Upper lobe of left lung (tissue), 6 donors: ENCODE measurements around the gene CD300LG. TPM values are rescaled to one million over a fixed set of nuclear protein-coding genes. Genes with fewer than 3 reads are reported as not detected.
A peak's percentile ranks its signal among the peaks of the same experiment; 100 is the strongest.

Experiments used
- ATAC-seq, 2 donors: fragments of 200-7000 bp; cut with Tn5 transposase; one replicate each; pipeline ENCODE4 v1.9.1; 2022; ENCODE audit warnings: mild to moderate bottlenecking in 2 of 2, moderate library complexity in 2 of 2; ENCODE audit not compliant: low FRiP score in 2 of 2
- DNase-seq, 2 donors: peaks; one replicate each; pipeline ENCODE4 v3.0.0-alpha.2; 2019 to 2020
- H3K27ac ChIP-seq, 4 donors: fragments of 200-600 bp; sonication (generic); one replicate each; pipeline ENCODE4 v1.5.1; 2016 to 2019
- H3K27me3 ChIP-seq, 4 donors: fragments of 200-600 bp; sonication (generic); one replicate each; pipeline ENCODE4 v1.5.1; 2017 to 2019
- H3K36me3 ChIP-seq, 4 donors: fragments of 200-600 bp; sonication (generic); one replicate each; pipeline ENCODE4 v1.5.1; 2016 to 2019
- H3K4me1 ChIP-seq, 4 donors: fragments of 200-600 bp; sonication (generic); one replicate each; pipeline ENCODE4 v1.5.1; 2018 to 2019
- H3K4me3 ChIP-seq, 4 donors: fragments of 200-600 bp; sonication (generic); one replicate each; pipeline ENCODE4 v1.5.1; 2017 to 2019; ENCODE audit warnings: mild to moderate bottlenecking in 2 of 4, moderate library complexity in 1 of 4
- H3K9me3 ChIP-seq, 4 donors: fragments of 200-600 bp; sonication (generic); one replicate each; pipeline ENCODE4 v1.5.1; 2018 to 2019
- CTCF ChIP-seq, 6 experiments: fragments of 450-650 bp in 4 of 6; fragments of 200-600 bp in 2 of 6; sonication (generic) in 2 of 6; IDR thresholded peaks; one replicate each; pipeline ENCODE4 v1.5.1; 2016 to 2019; ENCODE audit warnings: antibody characterized with exemption in 6 of 6
- EP300 ChIP-seq, 4 donors: sonication (generic); formaldehyde crosslinking; IDR thresholded peaks; one replicate each; pipeline ENCODE4 v1.5.1; 2017; ENCODE audit warnings: antibody characterized with exemption in 4 of 4, control low read depth in 2 of 4
- POLR2A ChIP-seq, 4 donors: fragments of 450-650 bp; IDR thresholded peaks; one replicate each; pipeline ENCODE4 v1.5.1; 2016 to 2017; ENCODE audit warnings: antibody characterized with exemption in 4 of 4, mild to moderate bottlenecking in 2 of 4
- POLR2AphosphoS5 ChIP-seq, 2 donors: sonication (generic); formaldehyde crosslinking; IDR thresholded peaks; one replicate each; pipeline ENCODE4 v1.5.1; 2017; ENCODE audit warnings: antibody characterized with exemption in 2 of 2
- WGBS, 2 donors: methylation state at CpG; one replicate each; pipeline ENCODE4 v1.1.5; 2017 to 2018; 5-methylcytosine and 5-hydroxymethylcytosine counted together
- total RNA-seq, 6 donors: library from RNA; depleted of rRNA in 4 of 6; stranded (reverse); fragments of >200 nt in 4 of 6; gene quantifications; one replicate each; pipeline versions ENCODE4 v1.1.0 to v1.2.1, GENCODE V29; 2016 to 2021
- donor health status: DM: no; HTN: no; CAD: no; lungs with moderate emphysema.
- donor health status: DM: no; HTN: yes; CAD: no; lungs with severe emphysema.

Gene CD300LG
- total RNA-seq, 6 donors from 2014 or later, result 0.71 to 65.9 (median 7.8) TPM

GRCh38 chr17:43820759-43821158 lies 26.2 kb upstream of the CD300LG start:
- ATAC-seq, result peak; percentile 5 to 8
- Histone ChIP-seq H3K27ac (no peak overlapping the region), H3K4me1 (peaks cover 20 to 23% (median 21%) of the 10 kb centered on the region in 4 donors), H3K27me3 (no peaks in the 10 kb centered on the region), H3K9me3 (no peaks in the 10 kb centered on the region), H3K4me3 (no peak overlapping the region), H3K36me3 (peaks cover 4 to 65% (median 22%) of the 10 kb centered on the region in 4 donors)
- DNase-seq, result peak in 1 of 2 donors; percentile 68
- TF ChIP-seq POLR2AphosphoS5 (IDR thresholded peaks at IDR 0.05) (no peak), POLR2A (IDR thresholded peaks at IDR 0.05) (no peak), CTCF (IDR thresholded peaks at IDR 0.05) (no peak), EP300 (IDR thresholded peaks at IDR 0.05) (no peak)
- WGBS, 2 donors, result 93 to 94% methylated on average over 8 to 14 of the region's 14 CpGs

DNA sequence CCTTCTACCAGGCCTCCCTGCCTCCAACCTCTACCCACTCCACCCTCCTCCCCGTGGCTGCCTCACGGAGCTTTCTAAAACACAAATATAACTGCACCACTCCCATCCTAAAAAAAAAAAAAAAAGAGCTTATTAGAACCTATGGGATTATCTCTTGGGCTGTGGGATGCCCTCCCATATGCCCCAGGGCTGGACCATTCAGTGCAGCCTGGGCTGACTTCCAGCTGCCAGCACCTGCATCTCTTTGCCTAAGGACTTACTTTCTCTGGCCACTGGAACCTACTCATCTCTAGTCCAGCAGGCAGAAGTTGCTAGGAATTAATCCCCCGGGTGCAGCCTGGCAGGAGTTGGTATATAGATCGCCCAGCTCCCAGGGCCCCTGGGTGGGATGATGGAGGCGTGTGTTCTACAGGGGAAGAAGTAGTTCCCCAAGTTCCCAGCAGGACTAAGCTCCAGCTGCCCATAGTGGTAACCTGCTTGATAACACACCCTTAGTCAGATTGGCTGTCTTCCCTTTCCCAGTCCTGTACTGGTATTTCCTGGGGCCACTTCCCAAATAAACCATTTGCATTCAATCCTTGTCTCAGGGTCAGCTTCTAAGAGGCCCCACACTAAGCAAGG lies 24.3 kb upstream of the CD300LG start:
- H3K27me3 ChIP-seq, result no peaks in the 10 kb centered on the region
- DNase-seq, result no peak
- H3K27ac ChIP-seq, result peak overlapping the region; percentile 70 to 84 (median 79)
- no peaks in the 10 kb centered on the region for H3K9me3 ChIP-seq
- peaks cover 20 to 23% (median 21%) of the 10 kb centered on the region in 4 donors for H3K4me1 ChIP-seq
- H3K36me3 ChIP-seq, result peaks cover 4 to 61% (median 25%) of the 10 kb centered on the region in 4 donors
- TF ChIP-seq EP300 (IDR thresholded peaks at IDR 0.05), result no peak
- TF ChIP-seq POLR2AphosphoS5 (IDR thresholded peaks at IDR 0.05), result no peak
- TF ChIP-seq CTCF (IDR thresholded peaks at IDR 0.05), result no peak
- no peak for TF ChIP-seq POLR2A (IDR thresholded peaks at IDR 0.05)
- no peak overlapping the region for H3K4me3 ChIP-seq
- 78 to 95% methylated on average over 3 to 5 of the region's 5 CpGs for WGBS, 2 donors
- no peak for ATAC-seq

GRCh38 chr17:43823350-43824084 lies 23.5 kb upstream of the CD300LG start:
- H3K27me3 ChIP-seq, result no peaks in the 10 kb centered on the region
- H3K36me3 ChIP-seq, result peaks cover 4 to 58% (median 21%) of the 10 kb centered on the region in 4 donors
- H3K27ac ChIP-seq, result peak overlapping the region; percentile 70 to 84 (median 79)
- ATAC-seq, result peak in 1 of 2 donors; percentile 42
- H3K4me3 ChIP-seq, result no peak overlapping the region
- peak in 1 of 2 donors; percentile 92 for DNase-seq
- 69 to 74% methylated on average over 10 of the region's 10 CpGs for WGBS, 2 donors
- TF ChIP-seq CTCF (IDR thresholded peaks at IDR 0.05) (no peak), POLR2AphosphoS5 (IDR thresholded peaks at IDR 0.05) (peak; percentile 36 to 65), POLR2A (IDR thresholded peaks at IDR 0.05) (no peak), EP300 (IDR thresholded peaks at IDR 0.05) (peak in 1 of 4 donors; percentile 38)
- H3K4me1 ChIP-seq, result peaks cover 20 to 30% (median 25%) of the 10 kb centered on the region in 4 donors
- H3K9me3 ChIP-seq, result no peaks in the 10 kb centered on the region

- WGBS, 2 donors, result 80 to 90% methylated on average over 1 to 12 of the region's 12 CpGs
- DNase-seq, result no peak
- H3K27ac ChIP-seq, result peak overlapping the region in 2 of 4 donors; percentile 26 to 84
- peaks cover 4 to 59% (median 24%) of the 10 kb centered on the region in 4 donors for H3K36me3 ChIP-seq
- no peaks in the 10 kb centered on the region for H3K9me3 ChIP-seq
- TF ChIP-seq CTCF (IDR thresholded peaks at IDR 0.05) (no peak), EP300 (IDR thresholded peaks at IDR 0.05) (no peak), POLR2A (IDR thresholded peaks at IDR 0.05) (no peak), POLR2AphosphoS5 (IDR thresholded peaks at IDR 0.05) (no peak)
- ATAC-seq, result no peak
- no peak overlapping the region for H3K4me3 ChIP-seq
- peaks cover 20 to 38% (median 29%) of the 10 kb centered on the region in 4 donors for H3K4me1 ChIP-seq
- H3K27me3 ChIP-seq, result no peaks in the 10 kb centered on the region
These were observed 21.4 kb upstream of the CD300LG start for GRCh38 chr17:43825567-43825966.
